Body of pancreas (tissue), 4 donors: ENCODE data around the gene PVALEF. TPM values are rescaled to one million over a fixed set of nuclear protein-coding genes. Genes with fewer than 3 reads are reported as not detected.

Experiments used
- ATAC-seq: fragments of 150-250 bp; one replicate; pipeline ENCODE4 v1.9.1; 2016
- DNase-seq, 4 donors: peaks; one replicate each; pipeline ENCODE4 v3.0.0-alpha.2; 2019
- H3K27ac ChIP-seq, 4 donors: fragments of 200-600 bp; sonication (generic); 1 replicate in 3 of 4; 2 replicates in 1 of 4; pipeline versions ENCODE4 v1.5.1 to v1.6.1; 2016 to 2019; ENCODE audit warnings: mild to moderate bottlenecking in 1 of 4, mixed read lengths in 1 of 4, moderate library complexity in 1 of 4
- H3K27me3 ChIP-seq, 2 donors: fragments of 200-600 bp; sonication (generic); one replicate each; pipeline ENCODE4 v1.6.0; 2016; ENCODE audit warnings: mild to moderate bottlenecking in 1 of 2
- H3K36me3 ChIP-seq, 2 donors: fragments of 200-600 bp; sonication (generic); replicated peaks in 1 of 2; 2 replicates each; pipeline ENCODE4 v1.5.1; 2016; ENCODE audit warnings: low read depth in 2 of 2; ENCODE audit not compliant: insufficient read depth in 1 of 2
- H3K4me1 ChIP-seq: fragments of 200-600 bp; sonication (generic); one replicate; pipeline ENCODE4 v1.6.0; 2016
- H3K4me3 ChIP-seq, 2 donors: fragments of 200-600 bp; sonication (generic); 1 replicate in 1 of 2; 2 replicates in 1 of 2; pipeline ENCODE4 v1.5.1; 2016 to 2019
- H3K9me3 ChIP-seq, 3 donors: fragments of 200-600 bp; sonication (generic); 1 replicate in 2 of 3; 2 replicates in 1 of 3; pipeline ENCODE4 v1.5.1; 2016
- POLR2A ChIP-seq, 3 donors: fragments of 450-650 bp; IDR thresholded peaks; one replicate each; pipeline ENCODE4 v1.6.1; 2016; ENCODE audit warnings: antibody characterized with exemption in 3 of 3, mild to moderate bottlenecking in 2 of 3
- WGBS, 2 donors: methylation state at CpG; one replicate each; pipeline ENCODE4 v1.1.5; 2017; 5-methylcytosine and 5-hydroxymethylcytosine counted together
- intact Hi-C: fragments of 100-400 bp; cut with DNase I; formaldehyde crosslinking; loops from one replicate; pipeline ENCODE4 v1.15.1; 2023
- total RNA-seq, 2 donors: library from RNA; depleted of rRNA; stranded (reverse); fragments of >200 nt; gene quantifications; one replicate each; pipeline ENCODE4 v1.1.0, GENCODE V29; 2016
- TF ChIP-seq, protein P1 (sequence below), 7 experiments: fragments of 450-650 bp in 4 of 7; fragments of 200-600 bp in 3 of 7; sonication (generic) in 3 of 7; IDR thresholded peaks; one replicate each; pipeline ENCODE4 v1.5.1; 2016 to 2019; ENCODE audit warnings: antibody characterized with exemption in 7 of 7

The PVALEF gene
- total RNA-seq, 2 donors from 2014 or later = not detected

DNA sequence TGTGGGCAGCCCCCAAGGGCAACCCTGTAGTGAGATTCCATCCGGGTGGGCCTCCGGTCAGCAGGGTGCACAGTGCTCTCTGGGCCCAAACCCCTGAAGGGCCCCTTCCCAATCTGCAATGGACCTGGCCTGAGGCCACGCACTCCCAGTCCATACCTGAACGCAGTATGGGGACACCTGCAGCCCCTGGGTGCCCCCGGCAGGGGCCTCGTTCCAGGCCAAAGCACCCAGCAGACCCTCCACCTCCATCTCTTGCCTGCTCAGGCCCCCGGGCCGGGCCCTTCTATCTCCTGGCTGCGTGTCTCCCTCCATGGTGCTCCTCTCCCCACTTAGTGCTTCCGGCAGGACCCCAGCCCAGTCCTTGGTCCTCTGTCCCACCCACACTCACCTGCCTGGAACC is 18.0 kb downstream of the PVALEF start:
- Histone ChIP-seq H3K4me1 (no peaks in the 10 kb centered on the region), H3K4me3 (no peak overlapping the region), H3K27ac (no peak overlapping the region), H3K27me3 (no peaks in the 10 kb centered on the region), H3K36me3 (no peaks in the 10 kb centered on the region), H3K9me3 (no peaks in the 10 kb centered on the region)
- 82 to 88% methylated on average over 9 to 10 of the region's 10 CpGs for WGBS, 2 donors
- no peak for TF ChIP-seq POLR2A (IDR thresholded peaks at IDR 0.05)
- TF ChIP-seq, protein P1, sequence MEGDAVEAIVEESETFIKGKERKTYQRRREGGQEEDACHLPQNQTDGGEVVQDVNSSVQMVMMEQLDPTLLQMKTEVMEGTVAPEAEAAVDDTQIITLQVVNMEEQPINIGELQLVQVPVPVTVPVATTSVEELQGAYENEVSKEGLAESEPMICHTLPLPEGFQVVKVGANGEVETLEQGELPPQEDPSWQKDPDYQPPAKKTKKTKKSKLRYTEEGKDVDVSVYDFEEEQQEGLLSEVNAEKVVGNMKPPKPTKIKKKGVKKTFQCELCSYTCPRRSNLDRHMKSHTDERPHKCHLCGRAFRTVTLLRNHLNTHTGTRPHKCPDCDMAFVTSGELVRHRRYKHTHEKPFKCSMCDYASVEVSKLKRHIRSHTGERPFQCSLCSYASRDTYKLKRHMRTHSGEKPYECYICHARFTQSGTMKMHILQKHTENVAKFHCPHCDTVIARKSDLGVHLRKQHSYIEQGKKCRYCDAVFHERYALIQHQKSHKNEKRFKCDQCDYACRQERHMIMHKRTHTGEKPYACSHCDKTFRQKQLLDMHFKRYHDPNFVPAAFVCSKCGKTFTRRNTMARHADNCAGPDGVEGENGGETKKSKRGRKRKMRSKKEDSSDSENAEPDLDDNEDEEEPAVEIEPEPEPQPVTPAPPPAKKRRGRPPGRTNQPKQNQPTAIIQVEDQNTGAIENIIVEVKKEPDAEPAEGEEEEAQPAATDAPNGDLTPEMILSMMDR (IDR thresholded peaks at IDR 0.05) = no peak
- intact Hi-C loops = no loop called here
- DNase-seq (no peak), ATAC-seq (no peak)

DNA sequence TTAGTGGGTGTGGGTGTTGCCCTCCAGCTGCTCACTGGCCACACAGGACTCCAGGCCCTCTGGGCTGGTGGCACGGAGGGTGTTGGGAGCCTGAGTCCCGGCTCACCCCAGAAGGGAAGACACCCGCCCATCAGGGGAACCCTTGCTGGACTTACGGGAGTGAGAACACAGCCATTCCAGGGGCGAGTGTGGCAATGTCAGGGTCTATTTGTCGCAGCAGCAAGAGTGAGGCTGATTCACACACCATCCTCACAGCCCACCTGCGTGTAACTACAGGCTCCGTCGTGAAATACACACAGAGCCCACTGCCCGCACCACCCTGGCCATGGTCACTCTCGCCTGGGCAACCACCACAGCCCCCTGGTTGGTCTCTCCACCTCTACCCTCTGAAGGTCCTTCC is 18.5 kb downstream of the PVALEF start:
- DNase-seq (no peak), ATAC-seq (no peak)
- no peak overlapping the region for H3K27ac ChIP-seq
- H3K9me3 ChIP-seq = no peaks in the 10 kb centered on the region
- intact Hi-C loops = no loop called here
- TF ChIP-seq POLR2A (IDR thresholded peaks at IDR 0.05) = no peak
- TF ChIP-seq, protein P1 (IDR thresholded peaks at IDR 0.05) = no peak
- no peaks in the 10 kb centered on the region for H3K36me3 ChIP-seq
- H3K4me1 ChIP-seq = no peaks in the 10 kb centered on the region
- no peaks in the 10 kb centered on the region for H3K27me3 ChIP-seq
- WGBS, 2 donors = 80 to 87% methylated on average over 1 to 11 of the region's 11 CpGs
- no peak overlapping the region for H3K4me3 ChIP-seq

DNA sequence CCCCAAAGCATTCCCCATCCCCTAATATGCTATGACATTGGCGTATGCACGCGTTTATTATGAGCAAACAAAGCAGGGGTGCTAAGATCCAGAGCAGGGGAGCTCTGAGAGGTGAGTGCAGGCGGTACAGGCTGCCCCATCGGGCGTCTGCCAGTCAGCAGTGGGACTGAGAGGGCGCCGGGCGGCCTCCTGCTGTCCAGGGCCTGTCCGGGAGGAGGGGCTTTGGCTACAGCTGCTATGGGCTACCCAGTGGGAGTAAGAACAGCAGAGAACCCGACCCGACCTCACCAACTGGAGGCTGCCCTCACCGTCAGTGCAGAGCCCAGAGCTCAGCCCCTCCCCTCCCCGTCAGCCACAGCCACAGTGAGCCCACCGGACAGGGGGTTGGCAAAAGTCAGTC is 19.2 kb downstream of the PVALEF start:
- no peak overlapping the region for H3K27ac ChIP-seq
- H3K36me3 ChIP-seq = no peaks in the 10 kb centered on the region
- WGBS, 2 donors = 19 to 27% methylated on average over 12 to 15 of the region's 15 CpGs
- no peak for ATAC-seq
- no peaks in the 10 kb centered on the region for H3K9me3 ChIP-seq
- DNase-seq = no peak
- TF ChIP-seq POLR2A (IDR thresholded peaks at IDR 0.05) = no peak
- intact Hi-C loops = no loop called here
- no peak overlapping the region for H3K4me3 ChIP-seq
- no peaks in the 10 kb centered on the region for H3K27me3 ChIP-seq
- H3K4me1 ChIP-seq = no peaks in the 10 kb centered on the region

DNA sequence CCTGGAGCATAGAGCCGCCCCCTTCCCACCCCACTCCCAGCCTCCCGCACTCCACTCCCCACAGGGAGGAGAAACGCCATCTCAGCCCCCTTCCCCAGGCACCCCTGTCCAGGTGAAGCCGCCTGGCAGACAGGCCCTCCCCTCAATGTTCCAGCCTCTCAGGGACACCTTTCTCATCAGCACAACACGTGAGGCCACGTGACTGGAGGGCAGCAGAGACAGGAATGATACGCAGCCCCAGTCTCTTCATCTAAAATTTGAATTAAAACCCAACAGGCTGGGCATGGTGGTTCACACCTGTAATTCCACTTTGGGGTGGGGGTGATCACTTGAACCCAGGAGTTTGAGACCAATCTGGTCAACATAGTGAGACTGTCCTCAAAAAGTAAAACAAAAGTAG is 20.9 kb downstream of the PVALEF start:
- 50 to 66% methylated on average over 2 to 7 of the region's 7 CpGs for whole genome bisulfite sequencing, 2 donors

DNA sequence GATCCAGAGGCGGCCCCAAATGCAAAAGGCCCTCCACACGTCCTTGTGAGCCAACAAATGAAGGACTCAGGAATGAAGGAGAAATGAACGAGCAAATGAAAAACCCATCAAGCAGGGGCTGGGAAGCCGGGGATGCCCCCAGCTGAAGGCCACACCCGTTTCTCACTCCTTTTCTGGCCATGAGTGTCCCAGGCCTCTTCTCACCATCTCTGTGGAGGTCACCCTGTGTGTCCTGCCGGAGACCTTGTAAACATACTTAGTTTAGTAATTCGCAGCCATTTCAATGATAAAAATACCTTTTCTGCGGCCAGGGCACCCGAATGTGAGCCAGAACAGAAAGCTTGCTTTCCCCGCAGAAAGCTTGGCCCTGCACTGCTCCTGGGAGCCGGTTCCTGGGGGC is 21.8 kb downstream of the PVALEF start:
- no peak for ATAC-seq
- no peaks in the 10 kb centered on the region for H3K36me3 ChIP-seq
- TF ChIP-seq, protein P1 (IDR thresholded peaks at IDR 0.05) = no peak
- TF ChIP-seq POLR2A (IDR thresholded peaks at IDR 0.05) = no peak
- H3K4me3 ChIP-seq = no peak overlapping the region
- H3K27ac ChIP-seq = no peak overlapping the region
- intact Hi-C loops = no loop called here
- DNase-seq = no peak
- no peaks in the 10 kb centered on the region for H3K27me3 ChIP-seq
- 88% methylated on average over 7 to 11 of the region's 11 CpGs for WGBS, 2 donors
- no peaks in the 10 kb centered on the region for H3K9me3 ChIP-seq
- H3K4me1 ChIP-seq = no peaks in the 10 kb centered on the region

More for the DNA sequence above, 20.9 kb downstream of the PVALEF start:
- DNase-seq (no peak), ATAC-seq (no peak)
- TF ChIP-seq POLR2A (IDR thresholded peaks at IDR 0.05) = no peak
- TF ChIP-seq, protein P1 (IDR thresholded peaks at IDR 0.05) = no peak
- intact Hi-C loops = no loop called here
- Histone ChIP-seq H3K4me1 (no peaks in the 10 kb centered on the region), H3K9me3 (no peaks in the 10 kb centered on the region), H3K36me3 (no peaks in the 10 kb centered on the region), H3K27me3 (no peaks in the 10 kb centered on the region), H3K4me3 (no peak overlapping the region), H3K27ac (no peak overlapping the region)
